Naive B cell (primary cell): Measurements from ENCODE around the gene COA3. TPM values are rescaled to one million over a fixed set of nuclear protein-coding genes. Genes with fewer than 3 reads are reported as not detected.
A peak's percentile ranks its signal among the peaks of the same experiment; 100 is the strongest.

Source experiments
- ATAC-seq, 2 donors: fragments of 150-1000 bp; cut with Tn5 transposase; 2 replicates each; pipeline ENCODE4 v1.10.0; 2021; ENCODE audit warnings: low read depth in 2 of 2, mild to moderate bottlenecking in 2 of 2, moderate library complexity in 2 of 2
- DNase-seq: peaks from one replicate; pipeline ENCODE4 v3.0.0; 2022
- H3K27ac Mint-ChIP-seq, 6 donors: one replicate each; pipeline ENCODE4 v1.8.0; 2020 to 2022; ENCODE audit warnings: mild to moderate bottlenecking in 6 of 6, mixed read lengths in 6 of 6, moderate library complexity in 5 of 6, inconsistent platforms in 2 of 6
- H3K27me3 Mint-ChIP-seq, 3 donors: one replicate each; pipeline ENCODE4 v1.8.0; 2021 to 2022; ENCODE audit warnings: mixed read lengths in 3 of 3, mild to moderate bottlenecking in 1 of 3
- H3K36me3 Mint-ChIP-seq, 2 donors: one replicate each; pipeline ENCODE4 v1.8.0; 2020 to 2022; ENCODE audit warnings: mixed read lengths in 2 of 2, inconsistent platforms in 1 of 2, mild to moderate bottlenecking in 1 of 2
- H3K4me1 Mint-ChIP-seq, 3 donors: one replicate each; pipeline ENCODE4 v1.8.0; 2020 to 2022; ENCODE audit warnings: mixed read lengths in 3 of 3, inconsistent platforms in 1 of 3, mild to moderate bottlenecking in 1 of 3, moderate library complexity in 1 of 3
- H3K4me3 Mint-ChIP-seq, 8 donors: one replicate each; pipeline ENCODE4 v1.8.0; 2020 to 2022; ENCODE audit warnings: mild to moderate bottlenecking in 8 of 8, mixed read lengths in 8 of 8, moderate library complexity in 8 of 8, inconsistent platforms in 2 of 8
- H3K9me3 Mint-ChIP-seq, 7 donors: one replicate each; pipeline ENCODE4 v1.8.0; 2020 to 2022; ENCODE audit warnings: mixed read lengths in 7 of 7, mild to moderate bottlenecking in 5 of 7, inconsistent platforms in 2 of 7, moderate library complexity in 1 of 7
- polyA plus RNA-seq, 6 donors: library from polyadenylated mRNA; unstranded; fragments of 300-500 nt; fragmentation: Illumina TruSeq; gene quantifications; one replicate each; pipeline ENCODE4 v1.2.3, GENCODE V29; 2021; ENCODE audit warnings: low read depth in 6 of 6

COA3 gene
- polyA plus RNA-seq, 6 donors from 2014 or later, result 117 to 157 (median 133) TPM

GRCh38 chr17:42748908-42749798 is 49.4 kb downstream of the COA3 start:
- Mint-ChIP-seq H3K36me3 (no peaks in the 10 kb centered on the region), H3K4me3 (no peak overlapping the region), H3K27me3 (peaks cover 21 to 37% (median 23%) of the 10 kb centered on the region in 3 donors), H3K27ac (no peak overlapping the region), H3K4me1 (peaks cover 8 to 10% (median 9%) of the 10 kb centered on the region in 3 donors), H3K9me3 (no peaks in the 10 kb centered on the region)
- DNase-seq (no peak), ATAC-seq (no peak)

GRCh38 chr17:42748202-42748907 is 50.1 kb downstream of the COA3 start:
- ATAC-seq, result no peak
- Mint-ChIP-seq H3K27ac (no peak overlapping the region), H3K27me3 (peaks cover 20 to 32% (median 21%) of the 10 kb centered on the region in 3 donors), H3K4me3 (peak overlapping the region in 1 of 8 donors; percentile 53), H3K36me3 (no peaks in the 10 kb centered on the region), H3K4me1 (peaks cover 15 to 18% (median 17%) of the 10 kb centered on the region in 3 donors), H3K9me3 (no peaks in the 10 kb centered on the region)
- no peak for DNase-seq

Other genes starting within 250 kb of the COA3 start
- 1 to 10 TPM in 2 of 6 donors, under 1 TPM in 3, not detected in 1; 0.55 to 1.6 (median 0.90) TPM for gene HSD17B1, start 245.8 kb downstream of the COA3 start, polyA plus RNA-seq
- gene COASY, start 236.6 kb downstream of the COA3 start, polyA plus RNA-seq, result 100 to 1,000 TPM in 1 of 6 donors, 10 to 100 TPM in 5; 40.6 to 104 (median 55.5) TPM
- 10 to 100 TPM; 26.7 to 48.2 (median 32.9) TPM for gene MLX, start 231.6 kb downstream of the COA3 start, polyA plus RNA-seq
- 1 to 10 TPM in 5 of 6 donors, not detected in 1; 1.5 to 2.9 (median 2.4) TPM for gene PSMC3IP, start 221.0 kb downstream of the COA3 start, polyA plus RNA-seq
- gene RETREG3, start 189.3 kb downstream of the COA3 start, polyA plus RNA-seq, result 100 to 1,000 TPM; 132 to 161 (median 140) TPM
- gene TUBG1, start 189.0 kb downstream of the COA3 start, polyA plus RNA-seq, result 10 to 100 TPM in 1 of 6 donors, 1 to 10 TPM in 4, not detected in 1; 4.2 to 10.2 (median 6.8) TPM
- 1 to 10 TPM in 5 of 6 donors, under 1 TPM in 1; 0.39 to 3.3 (median 1.5) TPM for gene TUBG2, start 139.4 kb downstream of the COA3 start, polyA plus RNA-seq
- not detected for gene PLEKHH3, start 121.7 kb downstream of the COA3 start, polyA plus RNA-seq
- 1 to 10 TPM in 1 of 6 donors, under 1 TPM in 2, not detected in 3; 0.27 to 1.8 (median 0.93) TPM for gene CCR10, start 116.9 kb downstream of the COA3 start, polyA plus RNA-seq
- gene CNTNAP1, start 116.2 kb downstream of the COA3 start, polyA plus RNA-seq, result under 1 TPM in 5 of 6 donors, not detected in 1; 0.19 to 1.00 (median 0.39) TPM
- 10 to 100 TPM in 5 of 6 donors, 1 to 10 TPM in 1; 8.2 to 63.4 (median 47.3) TPM for gene EZH1, start 53.7 kb downstream of the COA3 start, polyA plus RNA-seq
- gene RAMP2, start 37.5 kb downstream of the COA3 start, polyA plus RNA-seq, result not detected
- gene VPS25, start 25.3 kb downstream of the COA3 start, polyA plus RNA-seq, result 10 to 100 TPM; 44.3 to 61.0 (median 56.5) TPM
- gene WNK4, start 18.1 kb downstream of the COA3 start, polyA plus RNA-seq, result under 1 TPM in 1 of 6 donors, not detected in 5; 0.10 TPM
- gene CNTD1, start 157 bp upstream of the COA3 start, polyA plus RNA-seq, result under 1 TPM in 5 of 6 donors, not detected in 1; 0.17 to 0.74 (median 0.70) TPM
- gene BECN1, start 25.6 kb upstream of the COA3 start, polyA plus RNA-seq, result 100 to 1,000 TPM; 136 to 212 (median 150) TPM
- 100 to 1,000 TPM in 5 of 6 donors, 10 to 100 TPM in 1; 92.2 to 148 (median 115) TPM for gene PSME3, start 34.7 kb upstream of the COA3 start, polyA plus RNA-seq
- under 1 TPM in 2 of 6 donors, not detected in 4; 0.24 to 0.43 TPM for gene AOC2, start 45.9 kb upstream of the COA3 start, polyA plus RNA-seq
- gene AOC3, start 52.5 kb upstream of the COA3 start, polyA plus RNA-seq, result not detected
- gene G6PC1, start 102.1 kb upstream of the COA3 start, polyA plus RNA-seq, result not detected
- gene AARSD1, start 165.8 kb upstream of the COA3 start, polyA plus RNA-seq, result 10 to 100 TPM; 34.4 to 58.3 (median 41.2) TPM
- under 1 TPM in 3 of 6 donors, not detected in 3; 0.33 to 0.47 (median 0.45) TPM for gene PTGES3L, start 181.4 kb upstream of the COA3 start, polyA plus RNA-seq
- 10 to 100 TPM; 15.3 to 39.6 (median 26.2) TPM for gene RUNDC1, start 181.9 kb upstream of the COA3 start, polyA plus RNA-seq
- gene RPL27, start 199.7 kb upstream of the COA3 start, polyA plus RNA-seq, result 1,000 to 10,000 TPM; 1,305 to 2,435 (median 1,972) TPM
- 10 to 100 TPM; 47.6 to 83.6 (median 59.1) TPM for gene IFI35, start 208.1 kb upstream of the COA3 start, polyA plus RNA-seq
- gene VAT1, start 223.7 kb upstream of the COA3 start, polyA plus RNA-seq, result 10 to 100 TPM; 63.2 to 76.5 (median 74.6) TPM
- gene RND2, start 226.5 kb upstream of the COA3 start, polyA plus RNA-seq, result under 1 TPM in 5 of 6 donors, not detected in 1; 0.11 to 0.30 (median 0.22) TPM